GM23338 (cell line): ENCODE measurements around the gene KLC1. TPM values are rescaled to one million over a fixed set of nuclear protein-coding genes. Genes with fewer than 3 reads are reported as not detected.
A peak's percentile ranks its signal among the peaks of the same experiment; 100 is the strongest.

Experiments
- ATAC-seq: fragments of 200-7000 bp; cut with Tn5 transposase; 3 replicates; pipeline ENCODE4 v1.9.1; 2020
- DNase-seq: peaks from one replicate; pipeline ENCODE4 v3.0.0-alpha.2; 2015; ENCODE audit warnings: low spot score
- H2AFZ ChIP-seq: fragments of 200-600 bp; sonication (generic); 2 replicates; pipeline ENCODE4 v1.8.0; 2016; ENCODE audit warnings: antibody characterized with exemption, mild to moderate bottlenecking, moderate library complexity
- H3F3A ChIP-seq: fragments of 200-600 bp; sonication (generic); replicated peaks from 2 replicates; pipeline ENCODE4 v1.8.0; 2017; ENCODE audit warnings: antibody characterized with exemption, mixed run types, low read depth
- H3K27ac ChIP-seq: fragments of 200-600 bp; sonication (generic); 2 replicates; pipeline ENCODE4 v1.6.1; 2016; ENCODE audit warnings: low read depth
- H3K27me3 ChIP-seq: fragments of 200-600 bp; sonication (generic); 2 replicates; pipeline ENCODE4 v1.8.0; 2016; ENCODE audit warnings: mild to moderate bottlenecking, mixed run types, moderate library complexity; ENCODE audit not compliant: insufficient read depth
- H3K36me3 ChIP-seq: fragments of 200-600 bp; sonication (generic); 2 replicates; pipeline ENCODE4 v1.8.0; 2016; ENCODE audit warnings: mild to moderate bottlenecking; ENCODE audit not compliant: insufficient read depth
- H3K4me1 ChIP-seq: fragments of 200-600 bp; sonication (generic); 2 replicates; pipeline ENCODE4 v1.8.0; 2016; ENCODE audit warnings: mild to moderate bottlenecking, moderate library complexity; ENCODE audit not compliant: insufficient read depth
- H3K4me2 ChIP-seq: fragments of 200-600 bp; sonication (generic); 2 replicates; pipeline ENCODE4 v1.7.1; 2017; ENCODE audit warnings: mixed run types
- H3K4me3 ChIP-seq: fragments of 200-600 bp; sonication (generic); 2 replicates; pipeline ENCODE4 v1.6.1; 2016; ENCODE audit warnings: mixed run types
- H3K79me2 ChIP-seq: fragments of 200-600 bp; sonication (generic); replicated peaks from 2 replicates; pipeline ENCODE4 v1.8.0; 2017; ENCODE audit warnings: mild to moderate bottlenecking; ENCODE audit not compliant: insufficient read depth
- H3K9me2 ChIP-seq: fragments of 200-600 bp; sonication (generic); 2 replicates; pipeline ENCODE4 v1.8.0; 2017; ENCODE audit not compliant: insufficient read depth
- H4K20me1 ChIP-seq: fragments of 200-600 bp; sonication (generic); replicated peaks from 2 replicates; pipeline ENCODE4 v1.8.0; 2017; ENCODE audit warnings: mild to moderate bottlenecking; ENCODE audit not compliant: insufficient read depth
- H3K27ac Mint-ChIP-seq: 2 replicates; pipeline ENCODE4 v1.8.0; 2020; ENCODE audit warnings: inconsistent platforms, mild to moderate bottlenecking, moderate library complexity, mixed read lengths
- H3K27me3 Mint-ChIP-seq: 3 replicates; pipeline ENCODE4 v1.8.0; 2022; ENCODE audit warnings: low read depth, mild to moderate bottlenecking, moderate library complexity, mixed read lengths, inconsistent platforms; ENCODE audit not compliant: insufficient read depth, poor library complexity
- H3K36me3 Mint-ChIP-seq: 3 replicates; pipeline ENCODE4 v1.8.0; 2021; ENCODE audit warnings: low read depth, mild to moderate bottlenecking, inconsistent platforms, moderate library complexity, mixed read lengths
- H3K4me1 Mint-ChIP-seq: 3 replicates; pipeline ENCODE4 v1.8.0; 2020; ENCODE audit warnings: mild to moderate bottlenecking, inconsistent platforms, mixed read lengths
- H3K4me3 Mint-ChIP-seq: 3 replicates; pipeline ENCODE4 v1.8.0; 2021; ENCODE audit warnings: moderate library complexity, mild to moderate bottlenecking, inconsistent platforms, mixed read lengths
- H3K9me3 Mint-ChIP-seq: 3 replicates; pipeline ENCODE4 v1.8.0; 2020; ENCODE audit warnings: moderate library complexity, mild to moderate bottlenecking, inconsistent platforms, mixed read lengths
- CREB1 ChIP-seq: fragments of 250-450 bp; sonication (Bioruptor Pico); IDR thresholded peaks from 2 replicates; pipeline ENCODE4 v1.5.0; 2020; ENCODE audit warnings: low read depth, mild to moderate bottlenecking, moderate library complexity
- EZH2 ChIP-seq: fragments of 200-600 bp; sonication (generic); IDR thresholded peaks from one replicate; pipeline ENCODE4 v1.8.0; 2017; ENCODE audit warnings: antibody characterized with exemption, mild to moderate bottlenecking, low read depth; ENCODE audit not compliant: unreplicated experiment
- EZH2phosphoT487 ChIP-seq: fragments of 200-600 bp; sonication (generic); IDR thresholded peaks from one replicate; pipeline ENCODE4 v1.8.1; 2018; ENCODE audit warnings: antibody characterized with exemption; ENCODE audit not compliant: unreplicated experiment
- JUNB ChIP-seq: IDR thresholded peaks from one replicate; pipeline ENCODE4 v1.6.1; 2016; ENCODE audit warnings: antibody characterized with exemption; ENCODE audit not compliant: unreplicated experiment
- NANOG ChIP-seq: IDR thresholded peaks from 2 replicates; pipeline ENCODE4 v1.6.1; 2016; ENCODE audit warnings: antibody characterized with exemption, borderline replicate concordance
- POLR2AphosphoS5 ChIP-seq: IDR thresholded peaks from 2 replicates; pipeline ENCODE4 v1.6.1; 2016; ENCODE audit warnings: antibody characterized with exemption, low read depth
- STAT1 ChIP-seq: IDR thresholded peaks from one replicate; pipeline ENCODE4 v1.6.1; 2016; ENCODE audit warnings: antibody characterized with exemption; ENCODE audit not compliant: unreplicated experiment
- ZNF114 ChIP-seq: fragments of 250-450 bp; sonication (Bioruptor Pico); IDR thresholded peaks from 2 replicates; pipeline ENCODE4 v1.5.0; 2020; ENCODE audit warnings: mild to moderate bottlenecking, moderate library complexity
- ZNF331 ChIP-seq: fragments of 250-450 bp; sonication (Bioruptor Pico); IDR thresholded peaks from 2 replicates; pipeline ENCODE4 v1.5.0; 2020; ENCODE audit warnings: low read depth, mild to moderate bottlenecking, moderate library complexity
- polyA plus RNA-seq: library from polyadenylated mRNA; unstranded; fragments of >200 nt; fragmentation: Nextera tagmentation; extraction: Ambion mirVana; gene quantifications from 2 replicates; pipeline ENCODE4 v1.2.1, GENCODE V29; 2016
- total RNA-seq: library from RNA; depleted of rRNA; stranded (reverse); fragments of >200 nt; shearing (Covaris generic); gene quantifications from 2 replicates; pipeline ENCODE4 v1.2.3, GENCODE V29; 2014
- TF ChIP-seq, protein P1 (sequence below): fragments of 250-450 bp; sonication (Bioruptor Pico); IDR thresholded peaks from 2 replicates; pipeline ENCODE4 v1.5.0; 2020; ENCODE audit warnings: mild to moderate bottlenecking, moderate library complexity
- TF ChIP-seq, protein P2 (sequence below), 2 experiments: fragments of 200-600 bp in 1 of 2; sonication (generic) in 1 of 2; conservative IDR thresholded peaks; 2 replicates each; pipeline versions ENCODE4 v1.5.1 to v1.6.1; 2016 to 2017; ENCODE audit warnings: antibody characterized with exemption in 2 of 2, low read depth in 2 of 2, mild to moderate bottlenecking in 2 of 2, moderate library complexity in 1 of 2

The KLC1 gene
- total and polyA plus RNA-seq, 2 experiments from 2014 or later: 165 to 308 TPM

DNA sequence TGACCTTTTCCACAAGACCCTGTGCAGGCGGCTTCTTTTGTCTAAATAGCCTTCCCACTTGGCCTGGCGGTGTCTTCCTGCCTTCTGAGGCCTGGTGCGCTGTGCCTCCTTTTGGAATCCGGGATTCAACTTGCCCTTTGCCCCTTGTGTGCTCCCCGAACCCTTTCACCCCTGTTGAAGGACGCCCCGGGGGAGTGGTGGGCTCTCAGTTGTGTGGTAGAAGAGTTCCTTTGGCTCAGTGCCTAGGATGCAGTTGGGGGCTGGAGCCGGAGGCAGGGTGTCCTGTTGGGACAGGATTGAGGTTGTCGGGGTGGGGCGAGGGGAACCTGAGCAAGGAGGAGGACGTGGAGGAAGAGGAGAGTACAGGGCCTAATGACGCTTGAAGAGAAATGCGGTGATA is 34.5 kb downstream of the KLC1 start:
- Mint-ChIP-seq H3K27me3 (no peaks in the 10 kb centered on the region), H3K9me3 (no peaks in the 10 kb centered on the region), H3K27ac (no peak overlapping the region), H3K36me3 (peaks cover 65% of the 10 kb centered on the region), H3K4me3 (no peak overlapping the region), H3K4me1 (no peaks in the 10 kb centered on the region)
- H2AFZ ChIP-seq: no peak overlapping the region
- no peak overlapping the region for H3K4me2 ChIP-seq
- H3K36me3 ChIP-seq: peaks cover 36% of the 10 kb centered on the region
- H3F3A ChIP-seq: peaks cover 10% of the 10 kb centered on the region; the same call in 1 of the 2 replicates
- H3K4me3 ChIP-seq: no peak overlapping the region
- H3K27ac ChIP-seq: peak overlapping the region; percentile 59; the same call in 1 of the 2 replicates
- H3K27me3 ChIP-seq: no peaks in the 10 kb centered on the region
- H3K9me2 ChIP-seq: no peaks in the 10 kb centered on the region
- H3K79me2 ChIP-seq: peaks cover 11% of the 10 kb centered on the region
- ATAC-seq (no peak), DNase-seq (no peak)
- TF ChIP-seq JUNB (no peak), POLR2AphosphoS5 (no peak), EZH2 (no peak)
- H3K4me1 ChIP-seq: no peaks in the 10 kb centered on the region
- H4K20me1 ChIP-seq: peaks cover 19% of the 10 kb centered on the region

DNA sequence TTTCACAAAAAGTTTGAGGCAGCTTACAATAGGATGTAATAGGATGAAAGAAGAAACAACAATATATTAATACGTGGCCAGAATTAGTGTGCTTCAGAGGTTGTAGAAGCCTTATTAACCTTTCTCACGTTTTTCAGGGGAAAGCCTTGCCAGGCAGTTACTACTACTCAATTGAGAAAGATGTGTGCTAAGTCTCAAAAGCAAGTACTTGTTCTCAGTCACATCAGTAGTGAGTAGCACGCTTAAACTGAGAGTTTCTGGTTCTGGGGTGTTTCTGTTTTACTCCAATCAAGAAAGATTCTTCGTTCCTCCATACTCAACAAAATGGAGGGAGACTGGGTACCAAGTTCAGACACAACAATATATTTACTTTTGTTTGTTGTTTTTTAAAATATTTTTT is 38.7 kb downstream of the KLC1 start:
- Histone ChIP-seq H3K9me2 (no peaks in the 10 kb centered on the region), H3K4me1 (no peaks in the 10 kb centered on the region), H3K4me3 (no peak overlapping the region), H3K79me2 (peaks cover 11% of the 10 kb centered on the region), H3K27ac (no peak overlapping the region), H3K27me3 (no peaks in the 10 kb centered on the region), H3F3A (0 out of 2 replicates have a peak, but pooled peaks cover 6% of the 10 kb centered on the region), H4K20me1 (peaks cover 9% of the 10 kb centered on the region), H3K4me2 (no peak overlapping the region), H3K36me3 (peaks cover 61% of the 10 kb centered on the region), H2AFZ (no peak overlapping the region)
- Mint-ChIP-seq H3K27ac (no peak overlapping the region), H3K4me3 (no peak overlapping the region), H3K36me3 (peaks cover 66% of the 10 kb centered on the region), H3K9me3 (no peaks in the 10 kb centered on the region), H3K27me3 (peaks cover 2% of the 10 kb centered on the region), H3K4me1 (no peaks in the 10 kb centered on the region)
- no peak for TF ChIP-seq CREB1
- DNase-seq (no peak), ATAC-seq (no peak)

DNA sequence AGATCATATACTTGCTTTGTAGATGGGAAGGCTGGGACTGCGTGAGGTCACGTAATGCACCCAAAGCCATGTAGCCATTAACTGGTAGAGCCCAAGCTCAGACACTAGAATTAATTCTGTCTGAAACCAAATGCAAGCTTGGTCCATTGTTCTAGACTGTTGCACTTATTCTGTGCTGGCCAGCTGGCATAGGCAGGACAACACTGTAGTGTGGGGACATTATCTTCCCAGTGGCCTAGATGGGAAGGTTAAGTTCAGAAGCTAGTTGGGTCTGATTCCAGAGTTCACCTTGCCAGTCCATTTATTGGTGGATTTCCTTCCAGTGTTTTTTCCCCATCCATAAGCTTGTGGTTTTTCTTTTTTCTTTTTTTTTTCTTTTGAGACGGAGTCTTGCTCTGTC is 39.1 kb downstream of the KLC1 start:
- Histone ChIP-seq H3K4me1 (no peaks in the 10 kb centered on the region), H3K9me2 (no peaks in the 10 kb centered on the region), H3K4me3 (no peak overlapping the region), H3F3A (0 out of 2 replicates have a peak, but pooled peaks cover 6% of the 10 kb centered on the region), H4K20me1 (peaks cover 9% of the 10 kb centered on the region), H3K27me3 (no peaks in the 10 kb centered on the region), H2AFZ (no peak overlapping the region), H3K4me2 (no peak overlapping the region), H3K27ac (no peak overlapping the region), H3K36me3 (peaks cover 65% of the 10 kb centered on the region), H3K79me2 (peaks cover 11% of the 10 kb centered on the region)
- DNase-seq (no peak), ATAC-seq (no peak)
- H3K9me3 Mint-ChIP-seq: no peaks in the 10 kb centered on the region
- no peaks in the 10 kb centered on the region for H3K4me1 Mint-ChIP-seq
- TF ChIP-seq POLR2AphosphoS5 (no peak), EZH2phosphoT487 (no peak), NANOG (no peak), JUNB (no peak), ZNF114 (CRISPR knock-in tag) (no peak), STAT1 (no peak), ZNF331 (no peak), CREB1 (no peak)
- TF ChIP-seq, protein P1, sequence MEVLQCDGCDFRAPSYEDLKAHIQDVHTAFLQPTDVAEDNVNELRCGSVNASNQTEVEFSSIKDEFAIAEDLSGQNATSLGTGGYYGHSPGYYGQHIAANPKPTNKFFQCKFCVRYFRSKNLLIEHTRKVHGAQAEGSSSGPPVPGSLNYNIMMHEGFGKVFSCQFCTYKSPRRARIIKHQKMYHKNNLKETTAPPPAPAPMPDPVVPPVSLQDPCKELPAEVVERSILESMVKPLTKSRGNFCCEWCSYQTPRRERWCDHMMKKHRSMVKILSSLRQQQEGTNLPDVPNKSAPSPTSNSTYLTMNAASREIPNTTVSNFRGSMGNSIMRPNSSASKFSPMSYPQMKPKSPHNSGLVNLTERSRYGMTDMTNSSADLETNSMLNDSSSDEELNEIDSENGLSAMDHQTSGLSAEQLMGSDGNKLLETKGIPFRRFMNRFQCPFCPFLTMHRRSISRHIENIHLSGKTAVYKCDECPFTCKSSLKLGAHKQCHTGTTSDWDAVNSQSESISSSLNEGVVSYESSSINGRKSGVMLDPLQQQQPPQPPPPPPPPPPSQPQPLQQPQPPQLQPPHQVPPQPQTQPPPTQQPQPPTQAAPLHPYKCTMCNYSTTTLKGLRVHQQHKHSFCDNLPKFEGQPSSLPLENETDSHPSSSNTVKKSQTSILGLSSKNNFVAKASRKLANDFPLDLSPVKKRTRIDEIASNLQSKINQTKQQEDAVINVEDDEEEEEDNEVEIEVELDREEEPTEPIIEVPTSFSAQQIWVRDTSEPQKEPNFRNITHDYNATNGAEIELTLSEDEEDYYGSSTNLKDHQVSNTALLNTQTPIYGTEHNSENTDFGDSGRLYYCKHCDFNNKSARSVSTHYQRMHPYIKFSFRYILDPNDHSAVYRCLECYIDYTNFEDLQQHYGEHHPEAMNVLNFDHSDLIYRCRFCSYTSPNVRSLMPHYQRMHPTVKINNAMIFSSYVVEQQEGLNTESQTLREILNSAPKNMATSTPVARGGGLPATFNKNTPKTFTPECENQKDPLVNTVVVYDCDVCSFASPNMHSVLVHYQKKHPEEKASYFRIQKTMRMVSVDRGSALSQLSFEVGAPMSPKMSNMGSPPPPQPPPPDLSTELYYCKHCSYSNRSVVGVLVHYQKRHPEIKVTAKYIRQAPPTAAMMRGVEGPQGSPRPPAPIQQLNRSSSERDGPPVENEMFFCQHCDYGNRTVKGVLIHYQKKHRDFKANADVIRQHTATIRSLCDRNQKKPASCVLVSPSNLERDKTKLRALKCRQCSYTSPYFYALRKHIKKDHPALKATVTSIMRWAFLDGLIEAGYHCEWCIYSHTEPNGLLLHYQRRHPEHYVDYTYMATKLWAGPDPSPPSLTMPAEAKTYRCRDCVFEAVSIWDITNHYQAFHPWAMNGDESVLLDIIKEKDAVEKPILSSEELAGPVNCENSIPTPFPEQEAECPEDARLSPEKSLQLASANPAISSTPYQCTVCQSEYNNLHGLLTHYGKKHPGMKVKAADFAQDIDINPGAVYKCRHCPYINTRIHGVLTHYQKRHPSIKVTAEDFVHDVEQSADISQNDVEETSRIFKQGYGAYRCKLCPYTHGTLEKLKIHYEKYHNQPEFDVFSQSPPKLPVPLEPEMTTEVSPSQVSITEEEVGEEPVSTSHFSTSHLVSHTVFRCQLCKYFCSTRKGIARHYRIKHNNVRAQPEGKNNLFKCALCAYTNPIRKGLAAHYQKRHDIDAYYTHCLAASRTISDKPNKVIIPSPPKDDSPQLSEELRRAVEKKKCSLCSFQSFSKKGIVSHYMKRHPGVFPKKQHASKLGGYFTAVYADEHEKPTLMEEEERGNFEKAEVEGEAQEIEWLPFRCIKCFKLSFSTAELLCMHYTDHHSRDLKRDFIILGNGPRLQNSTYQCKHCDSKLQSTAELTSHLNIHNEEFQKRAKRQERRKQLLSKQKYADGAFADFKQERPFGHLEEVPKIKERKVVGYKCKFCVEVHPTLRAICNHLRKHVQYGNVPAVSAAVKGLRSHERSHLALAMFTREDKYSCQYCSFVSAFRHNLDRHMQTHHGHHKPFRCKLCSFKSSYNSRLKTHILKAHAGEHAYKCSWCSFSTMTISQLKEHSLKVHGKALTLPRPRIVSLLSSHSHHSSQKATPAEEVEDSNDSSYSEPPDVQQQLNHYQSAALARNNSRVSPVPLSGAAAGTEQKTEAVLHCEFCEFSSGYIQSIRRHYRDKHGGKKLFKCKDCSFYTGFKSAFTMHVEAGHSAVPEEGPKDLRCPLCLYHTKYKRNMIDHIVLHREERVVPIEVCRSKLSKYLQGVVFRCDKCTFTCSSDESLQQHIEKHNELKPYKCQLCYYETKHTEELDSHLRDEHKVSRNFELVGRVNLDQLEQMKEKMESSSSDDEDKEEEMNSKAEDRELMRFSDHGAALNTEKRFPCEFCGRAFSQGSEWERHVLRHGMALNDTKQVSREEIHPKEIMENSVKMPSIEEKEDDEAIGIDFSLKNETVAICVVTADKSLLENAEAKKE (CRISPR knock-in tag): no peak
- TF ChIP-seq, protein P2, sequence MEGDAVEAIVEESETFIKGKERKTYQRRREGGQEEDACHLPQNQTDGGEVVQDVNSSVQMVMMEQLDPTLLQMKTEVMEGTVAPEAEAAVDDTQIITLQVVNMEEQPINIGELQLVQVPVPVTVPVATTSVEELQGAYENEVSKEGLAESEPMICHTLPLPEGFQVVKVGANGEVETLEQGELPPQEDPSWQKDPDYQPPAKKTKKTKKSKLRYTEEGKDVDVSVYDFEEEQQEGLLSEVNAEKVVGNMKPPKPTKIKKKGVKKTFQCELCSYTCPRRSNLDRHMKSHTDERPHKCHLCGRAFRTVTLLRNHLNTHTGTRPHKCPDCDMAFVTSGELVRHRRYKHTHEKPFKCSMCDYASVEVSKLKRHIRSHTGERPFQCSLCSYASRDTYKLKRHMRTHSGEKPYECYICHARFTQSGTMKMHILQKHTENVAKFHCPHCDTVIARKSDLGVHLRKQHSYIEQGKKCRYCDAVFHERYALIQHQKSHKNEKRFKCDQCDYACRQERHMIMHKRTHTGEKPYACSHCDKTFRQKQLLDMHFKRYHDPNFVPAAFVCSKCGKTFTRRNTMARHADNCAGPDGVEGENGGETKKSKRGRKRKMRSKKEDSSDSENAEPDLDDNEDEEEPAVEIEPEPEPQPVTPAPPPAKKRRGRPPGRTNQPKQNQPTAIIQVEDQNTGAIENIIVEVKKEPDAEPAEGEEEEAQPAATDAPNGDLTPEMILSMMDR (conservative IDR thresholded peaks at IDR 0.05; ENCODE audit: low read depth in 2 of 2): no peak
- H3K36me3 Mint-ChIP-seq: peaks cover 65% of the 10 kb centered on the region
- H3K27ac Mint-ChIP-seq: no peak overlapping the region
- H3K4me3 Mint-ChIP-seq: no peak overlapping the region
- H3K27me3 Mint-ChIP-seq: peaks cover 2% of the 10 kb centered on the region
